ENCODE measurements around the gene GPI.

The GPI gene

DNA sequence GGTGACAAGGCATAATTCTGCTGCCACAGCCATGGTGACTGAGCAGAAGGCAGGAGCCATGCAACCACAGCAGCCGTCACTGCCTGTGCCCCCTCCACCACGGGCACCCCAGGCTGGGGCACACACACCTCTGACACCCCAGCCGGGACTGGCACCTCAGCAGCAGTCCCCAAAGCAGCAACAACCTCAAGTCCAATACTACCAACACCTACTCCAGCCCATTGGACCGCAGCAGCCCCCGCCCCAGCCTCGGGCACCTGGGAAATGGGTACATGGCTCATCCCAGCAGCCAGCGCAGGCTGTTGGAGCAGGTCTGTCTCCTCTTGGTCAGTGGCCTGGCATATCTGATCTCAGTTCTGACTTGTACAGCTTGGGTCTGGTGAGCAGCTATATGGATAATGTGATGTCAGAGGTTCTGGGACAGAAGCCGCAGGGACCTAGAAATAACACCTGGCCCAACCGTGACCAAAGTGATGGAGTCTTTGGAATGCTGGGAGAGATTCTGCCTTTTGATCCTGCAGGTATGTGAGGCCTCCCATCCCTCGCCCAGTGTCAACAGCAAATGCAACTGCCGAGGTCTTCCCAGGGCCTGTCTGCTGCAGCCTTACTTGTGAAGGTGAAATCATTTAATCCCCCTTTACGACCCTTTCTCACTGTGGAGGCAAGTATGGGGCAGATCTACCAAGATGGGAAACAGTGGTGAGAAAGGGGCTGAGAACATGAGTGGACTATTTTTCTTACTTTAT is 22.9 kb upstream of the GPI start:
- DNase-seq (ENCODE audit: low read depth), result no peak

DNA sequence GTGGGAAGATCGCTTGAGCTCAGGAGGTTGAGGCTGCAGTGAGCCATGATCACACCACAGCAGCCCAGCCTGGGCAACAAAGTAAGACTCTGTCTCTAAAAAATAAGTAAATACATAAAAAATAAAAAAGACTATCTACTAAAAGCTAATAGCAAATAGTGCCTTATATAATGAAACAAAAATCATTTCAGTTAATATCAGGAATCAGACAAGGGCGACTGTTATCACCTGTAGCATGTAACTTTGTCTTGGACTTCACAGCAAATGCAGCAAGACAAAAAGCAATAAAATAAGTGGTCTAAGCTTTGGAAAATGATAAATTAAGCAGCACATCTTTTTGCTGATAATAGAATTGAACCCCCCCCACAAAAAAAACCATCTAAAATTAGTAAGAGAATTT is 21.2 kb upstream of the GPI start:
- DNase-seq (ENCODE audit: low read depth), result no peak

DNA sequence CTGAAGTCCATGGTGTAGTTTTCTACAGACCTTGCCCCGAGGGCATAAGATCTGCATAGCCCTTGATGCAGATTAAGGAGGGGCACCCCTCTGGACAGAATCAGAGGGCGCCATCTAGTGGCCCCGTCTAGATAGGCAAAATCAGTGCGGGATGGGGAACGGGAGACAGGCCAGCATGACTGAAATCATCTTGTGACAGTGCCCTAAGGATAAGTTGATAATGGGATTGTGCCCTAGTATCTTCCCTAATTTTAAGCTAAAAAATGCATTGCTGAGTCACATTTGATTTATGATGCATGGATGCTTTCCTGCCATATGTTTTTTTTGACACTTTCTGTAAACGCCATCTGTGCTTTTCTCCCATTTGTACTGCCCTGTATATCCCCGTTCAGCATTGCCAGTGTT is 19.0 kb upstream of the GPI start:
- DNase-seq (ENCODE audit: low read depth), result peak; percentile 68

DNA sequence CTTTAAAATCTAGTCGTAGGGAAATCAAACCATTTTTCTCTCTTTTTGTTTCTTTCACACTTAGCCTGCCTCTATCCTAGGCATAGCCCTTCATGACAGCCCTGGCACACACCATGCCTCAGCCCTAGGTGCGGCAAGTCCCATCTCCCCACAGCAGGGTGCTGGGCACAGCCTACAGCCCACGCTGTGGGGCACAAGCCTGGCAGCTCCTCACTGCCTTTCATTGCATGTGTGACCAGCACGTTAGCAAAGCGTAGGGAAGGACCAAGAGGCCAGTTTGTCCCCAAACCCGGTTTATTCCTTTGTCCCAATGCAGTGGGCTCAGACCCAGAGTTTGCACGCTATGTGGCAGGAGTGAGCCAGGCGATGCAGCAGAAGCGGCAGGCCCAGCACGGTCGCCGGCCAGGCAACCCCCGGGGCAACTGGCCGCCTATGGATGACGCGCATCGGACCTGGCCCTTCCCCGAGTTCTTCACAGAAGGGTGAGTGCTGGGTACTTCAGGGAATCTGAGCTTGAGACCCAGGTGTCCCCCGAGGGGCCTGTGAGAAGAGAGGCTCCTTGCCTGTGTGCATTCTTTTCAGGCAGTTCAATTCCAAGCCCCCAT is 17.3 kb upstream of the GPI start:
- no peak for DNase-seq (ENCODE audit: low read depth)

DNA sequence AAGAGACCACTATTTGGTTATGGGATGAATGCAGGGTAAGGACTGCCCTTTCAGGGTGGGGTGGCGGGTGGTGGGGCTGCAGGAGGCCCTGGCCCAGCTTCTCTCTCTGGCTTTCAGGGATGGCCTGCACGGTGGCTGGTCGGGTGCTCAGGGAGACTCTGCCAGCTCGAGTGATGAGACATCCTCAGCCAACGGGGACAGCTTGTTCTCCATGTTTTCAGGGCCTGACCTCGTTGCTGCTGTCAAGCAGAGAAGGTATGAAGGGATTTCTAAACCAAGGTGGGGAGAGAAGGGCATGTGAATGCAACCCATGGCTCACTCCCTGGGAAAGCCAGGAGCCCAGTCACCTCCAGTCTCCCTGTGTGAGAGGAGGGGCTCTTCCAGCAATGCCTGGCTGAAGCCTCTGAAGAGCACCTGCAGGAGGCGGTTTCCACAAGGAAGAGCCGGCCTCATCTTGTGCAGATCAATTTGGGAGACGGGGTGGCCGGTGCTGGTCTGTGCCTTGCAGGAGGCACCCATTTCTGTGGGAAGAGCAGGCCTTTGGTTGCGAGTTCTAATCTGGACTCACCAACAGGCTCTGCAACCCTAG is 16.0 kb upstream of the GPI start:
- no peak for DNase-seq (ENCODE audit: low read depth)

DNA sequence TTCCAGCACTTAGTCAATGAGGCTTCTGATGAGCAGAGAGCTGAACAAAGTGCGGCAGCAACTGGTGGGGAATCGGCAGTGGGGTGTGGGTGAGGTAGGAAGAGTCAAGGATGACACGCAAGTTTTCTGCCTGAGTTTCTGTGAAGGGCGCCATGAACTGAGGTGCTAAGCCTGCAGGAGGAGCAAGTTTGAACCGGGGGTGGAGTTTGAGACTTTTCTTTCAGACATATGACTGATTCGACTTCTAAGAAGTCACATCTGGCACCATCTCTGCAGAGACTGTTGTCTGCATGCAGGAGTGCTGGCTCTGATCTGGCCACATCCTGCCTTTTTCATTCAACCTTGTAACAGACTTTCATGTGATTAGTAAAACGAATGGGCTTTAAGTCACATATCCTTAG is 14.8 kb upstream of the GPI start:
- no peak for DNase-seq (ENCODE audit: low read depth)

DNA sequence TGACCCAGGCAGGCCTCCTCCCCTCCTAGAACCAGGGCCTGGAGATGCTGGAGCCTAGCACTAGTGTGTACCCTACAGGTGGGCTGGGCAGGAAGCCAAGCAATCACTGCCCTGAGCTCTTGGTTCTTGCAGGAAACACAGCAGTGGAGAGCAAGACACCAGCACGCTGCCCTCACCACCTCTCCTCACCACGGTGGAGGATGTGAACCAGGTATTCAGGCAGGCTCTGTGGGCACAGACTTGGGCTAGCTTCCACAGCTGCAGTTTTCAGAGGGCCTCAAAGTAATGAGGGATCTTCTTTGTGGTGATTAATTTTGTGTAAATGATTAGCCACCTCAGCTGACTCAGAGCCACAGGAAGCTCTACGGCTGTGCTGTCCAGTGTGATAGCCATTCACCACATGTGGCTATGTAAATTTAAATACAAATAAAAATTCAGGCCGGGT is 13.6 kb upstream of the GPI start:
- DNase-seq (ENCODE audit: low read depth), result no peak

DNA sequence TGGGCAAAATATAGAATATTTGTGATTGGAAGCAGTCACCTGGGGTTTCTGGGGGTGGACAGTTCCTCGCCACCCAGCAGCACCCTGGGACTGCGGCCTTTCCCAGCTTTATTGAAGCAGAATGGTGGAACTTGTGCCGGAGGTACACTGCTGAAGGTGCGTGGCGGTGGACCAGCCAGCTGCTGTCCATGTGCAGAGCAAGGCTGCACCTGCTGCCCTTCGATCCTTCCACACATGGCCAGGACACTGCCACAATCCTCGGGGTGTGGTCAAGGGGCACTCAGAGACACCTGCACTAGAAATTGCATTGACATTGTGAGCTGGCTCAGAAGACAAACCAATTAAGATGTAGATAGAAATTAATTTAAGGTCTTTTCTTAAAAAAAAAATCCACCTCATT is 11.4 kb upstream of the GPI start:
- DNase-seq (ENCODE audit: low read depth), result no peak

DNA sequence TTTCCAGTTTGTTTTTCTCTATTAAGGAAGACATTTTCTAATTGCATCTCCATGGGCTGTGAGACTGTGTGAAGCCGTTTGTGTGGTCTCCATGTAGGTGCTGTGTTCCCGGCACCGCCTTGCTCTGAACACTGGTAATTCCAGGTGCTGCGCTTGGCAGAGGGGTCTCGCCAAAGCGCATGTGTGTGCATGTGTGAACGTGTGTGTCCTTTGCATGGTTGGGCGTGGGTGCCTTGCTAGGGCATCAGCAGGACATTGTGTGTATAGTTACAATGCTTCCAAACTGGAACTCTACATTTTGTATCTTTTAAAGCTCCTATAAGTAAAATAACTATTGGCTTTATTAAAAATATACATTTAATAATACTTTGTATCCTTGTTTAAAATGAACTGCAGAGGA is 9.8 kb upstream of the GPI start:
- no peak for DNase-seq (ENCODE audit: low read depth)

DNA sequence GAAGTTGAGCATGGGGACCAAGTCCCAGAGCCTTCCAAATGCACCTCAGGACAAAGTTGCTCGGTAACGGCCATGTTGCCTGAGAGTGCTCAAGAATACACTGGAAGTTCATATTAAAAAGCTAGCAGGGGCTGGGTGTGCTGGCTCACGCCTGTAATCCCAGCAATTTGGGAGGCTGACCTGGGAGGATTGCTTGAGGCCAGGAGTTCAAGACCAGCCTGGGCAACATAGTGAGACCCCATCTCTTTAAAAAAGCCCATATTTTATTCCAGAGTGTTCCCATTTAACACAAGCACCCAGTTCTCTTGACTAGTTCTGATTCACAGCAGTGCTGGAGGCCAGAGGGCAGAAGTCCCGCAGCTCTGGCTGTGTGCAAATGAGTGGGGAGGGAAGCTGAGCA is 8.1 kb upstream of the GPI start:
- no peak for DNase-seq (ENCODE audit: low read depth)

DNA sequence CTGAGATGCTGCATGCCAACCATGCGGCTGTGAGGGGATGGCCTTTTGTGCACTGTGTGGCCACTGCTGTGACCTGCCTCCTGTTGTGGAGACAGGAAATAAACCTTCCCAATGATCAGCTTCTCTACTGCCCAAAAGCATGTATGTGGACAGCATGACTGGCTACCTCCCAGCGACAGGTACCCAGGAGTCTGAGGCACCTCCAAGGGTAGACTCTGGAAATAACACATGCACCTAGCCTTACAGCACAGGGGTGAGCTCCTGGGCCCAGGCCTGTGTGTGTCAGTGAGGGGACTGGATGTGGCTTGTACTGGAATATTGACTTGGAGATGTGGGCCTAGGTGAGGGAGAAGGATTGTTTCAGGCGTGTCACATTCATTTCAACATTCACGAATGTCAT is 7.6 kb upstream of the GPI start:
- no peak for DNase-seq (ENCODE audit: low read depth)

DNA sequence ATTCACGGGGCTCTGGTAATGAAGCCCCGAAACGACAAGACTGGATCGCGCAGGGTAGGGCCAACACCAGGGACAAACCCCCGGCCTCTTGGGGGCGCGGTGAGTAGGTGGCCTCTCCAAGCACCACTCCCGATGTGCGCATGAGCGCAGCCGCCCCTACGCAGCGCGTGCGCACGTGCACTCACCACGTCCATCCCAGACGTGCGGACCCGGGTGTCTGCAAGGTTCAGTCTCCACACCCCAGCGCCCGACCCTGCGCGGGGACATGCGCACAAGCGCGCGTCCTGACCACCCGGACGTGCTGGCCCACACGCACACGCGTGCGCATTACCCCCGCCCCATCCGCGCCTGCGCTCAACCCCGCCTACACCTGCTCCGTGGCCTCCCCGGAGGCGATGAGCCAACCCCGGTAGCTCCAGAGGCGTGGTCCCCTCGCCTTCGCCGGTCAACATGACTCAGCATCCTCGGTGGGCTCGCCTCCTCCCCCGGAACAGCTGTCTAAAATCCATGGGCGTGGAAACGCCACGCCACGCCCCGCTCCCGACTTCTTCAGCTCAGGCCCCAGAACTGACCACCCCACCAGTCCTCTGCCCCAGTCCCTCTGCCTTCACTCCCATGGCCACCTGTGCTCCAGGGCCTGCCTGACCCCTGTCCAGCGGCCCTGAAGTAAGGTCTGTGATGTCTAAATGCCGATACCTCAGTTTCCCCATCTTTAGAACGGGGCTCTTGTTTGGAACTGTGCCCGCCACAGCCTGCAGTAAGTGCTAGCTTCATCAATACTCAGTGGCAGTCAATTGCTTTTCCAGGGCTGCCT is 5.6 kb upstream of the GPI start:
- DNase-seq (ENCODE audit: low read depth), result peak; percentile 48

DNA sequence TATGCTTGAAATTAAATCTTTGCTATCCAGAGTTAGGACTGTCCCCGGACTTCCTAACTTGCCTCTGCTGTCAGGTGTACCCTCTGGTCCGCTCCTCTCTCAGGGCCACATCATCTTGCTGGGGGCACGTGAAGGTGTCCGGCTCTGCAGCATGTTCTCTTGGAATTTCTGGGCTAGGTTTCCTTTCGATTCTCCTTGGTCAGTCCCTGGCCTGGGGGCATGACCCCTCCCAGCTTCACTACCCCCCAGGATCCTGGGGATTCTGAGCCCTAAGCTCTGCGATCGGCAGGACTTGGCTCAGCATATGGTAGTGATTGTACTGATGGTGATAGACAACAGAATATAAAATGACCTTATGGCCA is 5.1 kb upstream of the GPI start:
- DNase-seq (ENCODE audit: low read depth), result no peak

DNA sequence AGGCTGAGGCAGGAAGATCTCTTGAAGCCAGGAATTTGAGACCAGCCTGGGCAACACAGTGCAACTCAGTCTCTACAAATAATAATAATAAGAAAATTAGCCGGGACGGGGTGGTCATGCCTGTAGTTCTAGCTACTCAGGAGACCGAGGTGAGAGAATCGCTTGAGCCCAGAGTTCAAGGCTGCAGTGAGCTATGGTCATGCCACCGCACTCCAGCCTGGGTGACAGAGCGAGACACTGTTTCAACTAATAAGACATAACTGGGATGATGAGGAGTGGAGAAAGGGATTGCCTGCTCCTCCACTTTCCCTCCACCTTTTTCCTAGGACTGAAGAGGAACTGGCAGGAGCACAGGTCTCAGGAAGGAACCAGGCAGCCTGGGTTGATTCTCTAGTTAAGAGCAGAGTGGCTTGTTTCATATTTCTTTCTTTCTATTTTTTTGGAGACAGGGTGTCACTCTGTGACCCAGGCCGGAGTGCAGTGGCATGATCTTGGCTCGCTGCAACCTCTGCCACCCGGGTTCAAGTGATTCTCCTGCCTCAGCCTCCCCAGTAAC is 4.6 kb upstream of the GPI start:
- no peak for DNase-seq (ENCODE audit: low read depth)

DNA sequence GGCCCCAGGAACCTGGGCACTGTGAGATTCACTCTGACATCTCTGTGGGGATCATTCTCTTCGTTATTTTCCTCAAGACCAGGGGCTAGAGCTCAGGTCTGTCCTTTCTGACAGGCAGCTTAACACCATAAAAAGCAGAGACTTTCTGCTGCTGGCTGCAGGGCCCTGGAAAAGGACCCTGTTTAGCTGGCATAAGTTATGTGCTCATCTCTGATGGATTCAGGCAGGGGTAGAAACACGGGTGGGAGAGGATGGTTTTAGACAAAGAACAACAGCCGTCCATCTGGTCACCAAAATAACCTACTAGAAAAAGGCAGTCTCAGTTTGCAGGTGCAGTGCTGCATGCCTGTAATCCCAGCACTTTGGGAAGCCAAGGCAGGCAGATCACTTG is 2.3 kb upstream of the GPI start:
- DNase-seq (ENCODE audit: low read depth), result no peak

DNA sequence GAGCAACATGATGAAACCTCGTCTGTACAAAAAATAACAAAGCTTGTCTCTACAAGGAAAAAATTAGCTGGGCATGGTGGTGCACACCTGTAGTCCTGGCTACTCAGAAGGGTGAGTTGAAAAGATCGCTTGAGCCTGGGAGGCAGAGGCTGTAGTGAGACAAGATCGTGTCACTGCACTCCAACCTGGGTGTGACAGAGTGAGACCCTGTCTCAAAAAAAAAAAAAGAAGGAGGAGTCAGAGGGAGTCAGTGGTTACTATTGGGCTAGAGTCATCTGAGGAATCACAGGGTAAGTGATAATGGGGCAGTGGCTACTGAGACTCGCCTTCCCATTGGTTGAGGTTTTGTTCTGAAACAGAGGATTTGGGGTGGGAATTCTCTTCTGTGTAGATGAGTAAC is 1.9 kb upstream of the GPI start:
- DNase-seq (ENCODE audit: low read depth), result no peak

DNA sequence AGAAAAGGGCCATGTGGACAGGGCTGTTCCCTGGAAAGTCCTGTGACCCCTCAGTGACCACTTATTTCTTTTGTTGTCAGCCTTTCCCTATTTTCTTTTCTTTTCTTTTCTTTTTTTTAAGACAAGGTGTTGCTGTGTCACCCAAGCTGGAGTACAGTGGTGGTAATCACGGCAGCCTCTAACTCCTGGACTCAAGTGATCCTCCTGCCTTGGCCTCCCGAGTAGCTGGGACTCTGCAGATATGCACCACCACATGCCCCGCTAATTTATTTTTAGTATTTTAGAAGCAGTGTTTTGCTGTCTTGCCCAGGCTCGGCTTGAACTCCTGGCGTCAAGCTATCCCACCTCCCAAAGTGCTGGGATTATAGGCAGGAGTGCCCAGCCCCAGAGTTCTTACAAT is 1.1 kb upstream of the GPI start:
- DNase-seq (ENCODE audit: low read depth), result no peak

DNA sequence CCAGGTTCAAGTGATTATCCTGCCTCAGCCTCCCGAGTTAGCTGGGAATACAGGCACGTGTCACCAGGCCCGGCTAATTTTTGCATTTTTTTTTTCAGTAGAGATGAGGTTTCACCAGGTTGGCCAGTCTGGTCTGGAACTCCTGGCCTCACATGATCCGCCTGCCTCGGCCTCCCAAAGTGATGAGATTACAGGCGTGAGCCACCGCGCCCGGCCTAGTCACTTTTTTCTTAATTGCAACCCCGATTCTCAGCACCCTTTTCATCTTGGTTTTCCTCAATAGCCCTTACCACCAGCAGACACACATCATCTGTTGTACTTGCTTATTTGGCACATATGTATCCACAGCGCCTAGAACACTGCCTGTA is 550 bp upstream of the GPI start:
- no peak for DNase-seq (ENCODE audit: low read depth)

DNA sequence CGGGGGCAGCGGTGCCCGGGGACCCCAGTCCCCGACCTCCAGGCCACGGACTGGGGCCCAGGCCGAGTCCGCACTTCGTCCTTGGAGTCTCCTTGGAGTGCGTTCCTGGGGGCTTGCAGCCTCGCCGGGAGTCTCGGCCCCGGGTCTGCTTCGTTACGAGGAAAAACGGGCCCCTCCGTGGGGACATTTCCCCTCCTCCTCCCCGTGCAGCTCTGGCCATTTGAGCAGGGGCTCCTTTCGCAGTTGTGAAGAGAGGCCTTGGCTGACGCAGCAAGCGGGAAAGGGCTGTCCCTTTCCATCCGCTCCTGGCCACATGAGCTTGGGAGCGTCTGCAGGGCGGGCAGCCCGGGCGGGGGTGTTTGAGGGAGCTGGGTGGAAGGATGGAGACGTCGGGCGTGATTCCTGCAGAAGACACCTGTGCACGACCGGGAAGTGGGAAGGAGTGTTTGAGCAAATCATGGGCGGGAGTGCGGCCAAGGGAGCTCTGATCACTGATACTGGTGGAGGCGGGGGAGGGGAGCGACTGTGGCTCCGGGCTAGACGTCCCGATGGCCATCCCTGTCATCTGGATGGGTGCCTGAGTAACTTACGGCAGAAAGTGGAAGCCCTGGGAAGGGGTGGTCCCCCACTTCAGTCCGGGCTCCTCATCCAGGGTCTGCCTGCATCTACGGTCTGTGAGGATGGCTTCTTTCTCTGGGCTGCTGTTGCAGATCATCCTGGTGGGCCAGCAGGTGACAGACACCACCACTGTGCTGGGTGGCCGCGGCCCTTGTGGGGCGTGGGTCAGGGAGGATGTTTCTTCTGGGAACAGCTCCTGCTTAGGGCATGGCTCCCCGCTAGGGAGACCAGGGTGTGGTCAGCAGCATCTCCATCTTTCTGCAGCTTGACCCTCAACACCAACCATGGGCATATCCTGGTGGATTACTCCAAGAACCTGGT is 736 bp downstream of the GPI start:
- no peak for DNase-seq (ENCODE audit: low read depth)

DNA sequence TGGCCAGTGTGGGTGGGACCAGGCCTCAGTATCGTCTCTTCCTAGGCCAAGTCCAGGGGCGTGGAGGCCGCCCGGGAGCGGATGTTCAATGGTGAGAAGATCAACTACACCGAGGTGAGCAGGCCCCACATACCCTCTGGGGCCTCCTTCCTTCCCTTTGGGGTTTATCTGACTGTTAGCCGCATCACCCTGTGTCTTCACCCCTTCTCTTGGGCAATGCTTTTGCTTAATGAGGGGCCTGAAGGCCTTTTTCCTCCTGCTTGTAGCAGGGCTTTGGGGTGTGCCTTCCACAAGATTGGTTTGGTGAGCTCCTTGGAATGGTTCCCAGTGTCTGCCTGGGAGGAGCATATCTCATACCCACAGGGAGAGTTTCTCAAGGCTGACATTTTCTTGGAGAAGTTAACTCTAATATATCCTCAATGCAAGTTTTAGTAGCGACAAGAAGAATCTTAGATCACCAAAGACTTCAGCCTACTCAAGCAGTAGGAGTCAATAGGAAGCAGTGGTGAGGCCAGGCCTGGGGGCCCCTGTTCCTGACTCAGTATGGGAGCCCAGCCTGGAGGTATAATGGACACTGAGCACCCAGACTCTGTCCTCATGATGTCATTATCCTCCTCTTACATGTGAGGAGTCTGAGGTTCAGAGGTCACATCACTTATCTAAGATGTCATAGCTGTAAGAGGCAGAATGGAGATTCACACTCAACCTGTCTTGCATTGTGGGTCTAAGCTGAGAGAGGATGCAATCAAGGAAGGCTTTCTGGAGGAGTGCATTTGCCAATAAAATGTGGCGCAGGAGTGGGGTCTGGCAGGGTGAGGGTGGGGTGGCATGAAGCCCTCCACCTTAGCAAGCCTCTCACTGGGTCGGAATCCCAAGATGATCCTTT is 2.0 kb downstream of the GPI start:
- no peak for DNase-seq (ENCODE audit: low read depth)

DNA sequence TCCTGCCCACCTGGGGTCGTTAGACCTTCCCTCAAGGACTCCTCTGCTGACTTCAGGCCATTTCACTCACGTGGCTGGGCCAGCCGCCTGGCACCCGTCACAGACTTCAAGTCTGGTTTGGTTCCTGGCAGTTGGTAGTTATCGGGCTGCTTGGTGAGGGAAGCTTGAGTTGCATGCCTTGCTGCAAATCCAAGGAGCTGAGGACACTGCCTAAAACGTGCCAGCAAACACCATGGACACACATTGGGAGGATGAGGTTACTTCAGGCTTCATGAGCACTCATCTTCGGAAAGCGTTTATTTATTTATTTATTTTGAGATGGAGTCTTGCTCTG is 2.6 kb downstream of the GPI start:
- DNase-seq (ENCODE audit: low read depth), result no peak

All from HS-27A (cell line).